Activated naive CD4-positive, alpha-beta T cell treated with anti-CD3 and anti-CD28 coated beads, Interleukin-2, amount 10 ng/mL, durations not matched to agents 7 days and 5 days (primary cell): ENCODE data around the gene TOB1.
"Not testable (repeated sequence)": the region's sequence is repeated elsewhere in the genome, so short reads cannot be mapped to it uniquely, and the experiment has no call there.

ENCODE experiments used
- CTCF ChIA-PET: fragments of 350-600 bp; sonication (Branson Sonifier 250); formaldehyde crosslinking; loops from one replicate; lab custom pipeline; 2021; ENCODE audit warnings: antibody characterized with exemption; lab: Charles Lee
- DNase-seq: peaks from one replicate; pipeline ENCODE4 v3.0.0-alpha.2; 2020
- H3K27ac Mint-ChIP-seq: one replicate; pipeline ENCODE4 v1.8.0; 2021; ENCODE audit warnings: mild to moderate bottlenecking, moderate library complexity, mixed read lengths
- H3K27me3 Mint-ChIP-seq: one replicate; pipeline ENCODE4 v1.8.0; 2021; ENCODE audit warnings: mild to moderate bottlenecking, mixed read lengths
- H3K36me3 Mint-ChIP-seq: one replicate; pipeline ENCODE4 v1.8.0; 2021; ENCODE audit warnings: mixed read lengths
- H3K4me1 Mint-ChIP-seq: one replicate; pipeline ENCODE4 v1.8.0; 2021; ENCODE audit warnings: mixed read lengths
- H3K4me3 Mint-ChIP-seq: one replicate; pipeline ENCODE4 v1.8.0; 2021; ENCODE audit warnings: mild to moderate bottlenecking, moderate library complexity, mixed read lengths
- H3K9me3 Mint-ChIP-seq: one replicate; pipeline ENCODE4 v1.8.0; 2021; ENCODE audit warnings: mixed read lengths

Gene TOB1

DNA sequence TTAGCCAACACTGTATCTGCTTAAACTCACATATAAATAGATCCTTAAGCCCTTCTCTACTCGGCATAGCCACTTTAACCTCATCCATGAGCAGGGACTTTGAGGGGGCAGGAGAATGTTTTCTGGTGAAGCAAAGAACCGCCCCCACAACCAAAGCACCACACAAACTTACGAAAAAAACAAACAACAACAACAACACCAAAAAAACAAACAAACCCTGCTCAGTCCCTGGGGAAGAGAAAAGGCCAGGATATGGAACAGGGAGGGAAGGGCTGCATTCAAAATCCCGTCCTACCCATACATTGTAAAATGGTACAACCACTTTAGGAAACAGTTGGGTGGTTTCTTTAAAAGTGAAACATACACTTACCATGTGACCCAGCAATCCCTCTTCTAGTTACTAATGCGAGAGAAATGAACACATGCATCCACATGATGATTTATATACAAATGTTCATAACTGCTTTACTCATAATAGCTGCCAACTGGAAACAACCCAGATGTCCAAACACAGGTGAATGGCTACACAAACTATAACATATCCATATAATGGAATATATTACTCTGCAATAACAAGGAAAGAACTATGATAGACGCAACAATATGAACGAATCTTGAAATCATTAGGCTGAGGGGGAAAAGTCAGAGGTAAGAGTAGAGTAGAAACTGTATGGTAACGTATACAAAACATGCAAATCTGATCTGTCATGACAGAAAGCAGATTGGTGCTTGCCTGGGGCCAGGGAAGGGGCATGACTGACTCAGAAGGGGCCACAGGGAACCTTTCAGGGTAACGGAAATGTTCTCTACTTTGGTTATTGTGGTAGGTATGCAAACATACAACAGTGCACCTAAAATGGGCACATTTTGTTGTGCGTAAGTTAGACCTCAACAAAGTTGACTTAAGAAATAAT, 37.7 kb upstream of the TOB1 start:
- CTCF ChIA-PET, result interaction anchor here (2.2 kb wide), 1 partner anchor 16 kb away, joined by 5 read pairs; no protein-coding TSS in a partner anchor
- peaks cover 59% of the 10 kb centered on the region for H3K4me1 Mint-ChIP-seq

DNA sequence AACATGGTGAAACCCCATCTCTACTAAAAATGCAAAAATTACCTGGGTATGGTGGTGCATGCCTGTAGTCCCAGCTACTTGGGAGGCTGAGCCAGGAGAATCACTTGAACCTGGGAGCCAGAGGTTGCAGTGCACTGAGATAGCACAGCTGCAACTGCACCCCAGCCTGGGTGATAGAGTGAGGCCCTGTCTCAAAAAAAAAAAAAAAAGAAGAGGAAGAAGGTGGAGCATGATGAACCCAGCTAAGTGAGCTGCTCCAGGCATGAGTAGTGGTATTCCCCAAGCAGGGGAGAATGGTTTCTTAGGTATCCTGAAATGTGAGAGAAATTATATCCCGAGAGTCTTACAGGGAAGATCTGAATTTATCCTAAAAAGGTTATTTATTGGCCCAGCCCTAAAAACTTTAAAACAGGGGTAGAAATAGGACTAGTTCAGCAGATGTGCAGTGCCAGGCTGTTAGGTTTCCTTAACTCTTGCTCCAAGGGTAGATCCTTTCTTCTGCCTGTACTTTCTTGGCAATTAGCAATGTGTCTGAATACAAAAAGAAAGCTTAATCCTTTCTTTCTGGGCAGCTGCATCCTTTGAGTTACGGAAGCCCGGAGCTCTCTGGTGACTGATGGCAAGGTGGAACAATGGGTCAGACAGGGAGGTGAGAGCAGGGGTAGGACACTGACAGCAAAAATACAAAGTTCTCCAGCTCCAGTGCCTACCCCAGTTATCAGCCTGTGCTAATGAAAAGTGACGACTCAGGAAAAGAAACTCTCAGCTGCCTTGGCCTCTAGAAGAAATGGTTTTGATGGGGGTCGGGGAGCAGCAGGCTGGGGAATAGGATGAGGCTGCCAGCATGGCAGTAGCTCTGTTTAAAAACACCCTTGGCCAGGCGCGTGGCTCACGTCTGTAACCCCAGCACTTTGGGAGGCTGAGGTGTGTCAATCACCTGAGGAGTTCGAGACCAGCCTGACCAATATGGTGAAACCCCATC, 36.5 kb upstream of the TOB1 start:
- DNase-seq, result no peak
- no peaks in the 10 kb centered on the region for H3K9me3 Mint-ChIP-seq
- no peaks in the 10 kb centered on the region for H3K36me3 Mint-ChIP-seq
- no peak overlapping the region for H3K4me3 Mint-ChIP-seq
- CTCF ChIA-PET, result interaction anchor here (2.2 kb wide), 1 partner anchor 15 kb away, joined by 5 read pairs; no protein-coding TSS in a partner anchor
- no peak overlapping the region for H3K27ac Mint-ChIP-seq
- peaks cover 48% of the 10 kb centered on the region for H3K4me1 Mint-ChIP-seq
- peaks cover 5% of the 10 kb centered on the region for H3K27me3 Mint-ChIP-seq

More for the DNA sequence above, 37.7 kb upstream of the TOB1 start:
- no peaks in the 10 kb centered on the region for H3K9me3 Mint-ChIP-seq
- H3K4me3 Mint-ChIP-seq, result no peak overlapping the region
- DNase-seq, result no peak
- no peaks in the 10 kb centered on the region for H3K36me3 Mint-ChIP-seq
- peak overlapping the region; percentile 77 for H3K27ac Mint-ChIP-seq
- peaks cover 7% of the 10 kb centered on the region for H3K27me3 Mint-ChIP-seq

DNA sequence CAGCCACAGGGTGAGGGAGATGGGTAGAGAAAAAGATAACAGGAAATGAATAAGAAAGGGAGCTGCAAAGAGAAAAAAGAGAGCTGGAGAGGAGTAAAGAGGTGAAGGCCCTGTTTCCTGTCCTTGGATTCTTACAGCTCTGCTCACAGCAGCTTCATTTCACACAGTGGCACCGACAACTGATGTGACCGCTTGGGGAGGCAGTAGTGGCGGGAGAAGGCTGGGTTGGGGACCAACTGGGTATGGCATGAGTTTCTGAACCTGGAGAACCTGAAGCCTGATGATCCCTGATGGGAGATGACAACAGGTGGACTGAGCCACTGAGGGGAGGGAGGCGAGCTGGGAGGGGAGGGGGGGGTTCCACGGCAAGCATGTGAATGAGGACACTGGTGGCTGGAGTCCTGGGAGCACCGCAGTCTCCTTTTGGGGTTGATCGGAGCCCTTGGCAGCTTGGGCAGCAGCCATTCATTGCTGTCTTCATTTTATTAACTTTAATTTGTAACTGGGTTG, 34.3 kb upstream of the TOB1 start:
- no peaks in the 10 kb centered on the region for H3K9me3 Mint-ChIP-seq
- no peak overlapping the region for H3K27ac Mint-ChIP-seq

DNA sequence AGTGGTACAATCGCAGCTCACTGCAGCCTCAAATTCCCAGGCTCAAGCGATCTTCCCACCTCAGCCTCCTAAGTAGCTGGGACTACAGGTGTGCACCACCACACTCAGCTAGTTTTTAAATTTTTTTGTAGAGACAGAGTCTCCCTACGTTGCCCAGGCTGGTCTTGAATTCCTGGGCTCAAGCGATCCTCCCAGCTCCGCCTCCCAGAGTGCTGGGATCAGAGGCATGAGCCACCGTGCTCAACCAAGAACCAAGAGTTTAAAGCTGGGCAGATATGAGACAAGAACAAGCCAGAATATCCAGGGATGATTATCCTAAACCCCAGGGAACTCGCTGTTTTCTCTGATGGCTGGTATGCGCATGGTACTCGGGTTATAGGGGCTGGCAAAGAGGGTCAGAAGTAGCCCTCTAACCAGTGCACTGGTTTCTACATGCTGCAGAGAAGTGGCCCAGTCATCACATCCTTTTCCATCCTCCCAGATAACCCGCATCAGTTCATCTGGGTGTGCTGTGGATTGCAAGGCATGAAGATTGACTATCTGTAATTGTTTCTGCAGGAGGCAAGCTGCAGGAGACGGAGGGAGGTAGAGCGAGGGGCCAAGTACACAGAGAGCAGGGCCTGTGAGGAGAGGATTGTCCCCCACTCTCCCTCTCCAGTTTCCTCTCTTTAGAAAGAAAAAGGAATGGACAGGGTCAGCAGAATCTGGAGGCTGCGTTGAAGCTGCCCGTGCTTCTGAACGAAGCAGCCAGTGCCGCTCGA, 33.6 kb upstream of the TOB1 start:
- Mint-ChIP-seq H3K4me3 (no peak overlapping the region), H3K27me3 (peaks cover 3% of the 10 kb centered on the region)

More for the DNA sequence above, 34.3 kb upstream of the TOB1 start:
- Mint-ChIP-seq H3K4me1 (peaks cover 37% of the 10 kb centered on the region), H3K36me3 (no peaks in the 10 kb centered on the region), H3K27me3 (peaks cover 3% of the 10 kb centered on the region), H3K4me3 (no peak overlapping the region)
- CTCF ChIA-PET, result interaction anchor here (0.9 to 1.5 kb wide), 2 partner anchors 9 to 47 kb away, joined by 3 to 5 read pairs; no protein-coding TSS in a partner anchor
- DNase-seq, result no peak

DNA sequence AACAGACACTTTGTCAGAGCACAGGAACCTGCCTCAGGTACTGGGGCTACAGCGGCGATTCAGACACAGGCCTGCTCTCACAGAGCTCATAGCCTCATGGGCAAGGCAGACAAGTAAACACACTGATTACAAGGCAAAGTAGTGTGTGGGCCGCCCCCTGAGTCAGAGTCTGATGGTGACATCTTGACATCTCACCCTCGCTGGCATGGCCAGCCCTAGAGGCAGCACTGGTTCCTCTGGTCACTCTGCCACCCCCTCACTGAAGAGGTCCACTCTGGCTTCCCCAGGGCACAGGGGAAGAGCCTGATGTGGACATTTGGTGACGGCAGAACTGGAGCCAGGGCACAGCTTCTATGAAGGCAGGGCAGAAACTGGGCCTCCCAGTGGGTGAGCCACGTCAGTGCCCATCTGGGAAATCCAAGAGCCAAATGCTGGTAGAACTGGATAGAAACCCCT, 32.9 kb upstream of the TOB1 start:
- CTCF ChIA-PET, result interaction anchor here (1.0 to 1.5 kb wide), 3 partner anchors 11 to 46 kb away, joined by 3 read pairs; no protein-coding TSS in a partner anchor
- peaks cover 34% of the 10 kb centered on the region for H3K4me1 Mint-ChIP-seq
- no peak overlapping the region for H3K4me3 Mint-ChIP-seq
- H3K27ac Mint-ChIP-seq, result no peak overlapping the region
- H3K36me3 Mint-ChIP-seq, result no peaks in the 10 kb centered on the region
- no peaks in the 10 kb centered on the region for H3K9me3 Mint-ChIP-seq
- H3K27me3 Mint-ChIP-seq, result peaks cover 3% of the 10 kb centered on the region
- no peak for DNase-seq

More for the DNA sequence above, 33.6 kb upstream of the TOB1 start:
- DNase-seq, result no peak
- no peak overlapping the region for H3K27ac Mint-ChIP-seq
- peaks cover 37% of the 10 kb centered on the region for H3K4me1 Mint-ChIP-seq
- H3K9me3 Mint-ChIP-seq, result no peaks in the 10 kb centered on the region
- CTCF ChIA-PET, result interaction anchor here (0.9 to 1.5 kb wide), 5 partner anchors 10 to 47 kb away, joined by 3 to 5 read pairs (median 3); no protein-coding TSS in a partner anchor
- H3K36me3 Mint-ChIP-seq, result no peaks in the 10 kb centered on the region

DNA sequence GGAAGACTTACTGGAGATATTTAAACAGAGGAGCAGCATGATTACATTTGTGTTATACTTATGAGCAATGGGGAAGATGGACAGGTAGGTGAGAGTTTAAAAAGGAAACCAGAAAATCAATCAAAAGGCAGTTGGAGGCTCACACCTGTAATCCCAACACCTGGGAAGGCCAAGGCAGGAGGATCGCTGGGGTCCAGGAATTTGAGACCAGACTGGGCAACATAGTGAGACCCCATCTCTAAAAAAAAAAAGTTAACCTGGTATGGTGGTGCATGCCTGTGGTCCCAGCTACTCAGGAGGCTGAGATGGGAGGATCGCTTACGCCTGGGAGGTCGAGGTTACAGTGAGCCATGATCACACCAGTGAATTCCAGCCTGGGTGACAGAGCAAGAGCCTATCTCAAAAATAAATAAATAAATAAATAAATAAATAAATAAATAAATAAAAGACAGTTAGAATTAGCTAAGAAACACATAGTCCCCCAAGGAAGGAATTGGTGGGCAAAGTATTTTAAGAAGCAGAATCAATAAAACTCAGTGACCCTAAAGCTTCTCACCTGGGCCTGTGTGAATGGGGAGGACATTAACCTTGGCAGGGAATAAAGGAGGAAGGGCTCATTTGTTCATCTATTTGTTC, 32.3 kb upstream of the TOB1 start:
- Mint-ChIP-seq H3K27ac (no peak overlapping the region), H3K4me3 (no peak overlapping the region), H3K36me3 (no peaks in the 10 kb centered on the region), H3K4me1 (peaks cover 29% of the 10 kb centered on the region), H3K27me3 (peaks cover 3% of the 10 kb centered on the region), H3K9me3 (no peaks in the 10 kb centered on the region)
- DNase-seq, result no peak
- CTCF ChIA-PET, result interaction anchor here (1.0 to 1.5 kb wide), 3 partner anchors 11 to 45 kb away, joined by 3 read pairs; no protein-coding TSS in a partner anchor

DNA sequence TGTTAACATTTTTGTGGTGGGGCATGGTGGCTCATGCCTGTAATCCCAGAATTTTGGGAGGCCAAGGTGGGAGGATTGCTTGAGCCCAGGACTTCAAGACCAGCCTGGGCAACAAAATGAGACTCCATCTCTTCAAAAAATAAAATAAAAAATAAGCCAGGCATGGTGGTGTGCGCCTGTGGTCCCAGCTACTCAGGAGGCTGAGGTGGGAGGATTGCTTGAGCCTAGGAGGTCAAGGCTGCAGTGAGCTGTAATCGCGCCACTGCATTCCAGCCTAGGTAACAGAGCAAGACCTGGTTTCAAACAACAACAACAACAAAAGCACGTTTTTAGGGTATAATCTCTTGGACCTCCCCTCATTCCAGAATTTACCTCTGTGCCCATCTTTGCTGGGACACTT, 28.4 kb upstream of the TOB1 start:
- H3K4me3 Mint-ChIP-seq, H3K36me3 Mint-ChIP-seq, H3K4me1 Mint-ChIP-seq, DNase-seq, H3K27ac Mint-ChIP-seq, CTCF ChIA-PET, H3K9me3 Mint-ChIP-seq: not testable (repeated sequence)
- H3K27me3 Mint-ChIP-seq, result peaks cover 18% of the 10 kb centered on the region

DNA sequence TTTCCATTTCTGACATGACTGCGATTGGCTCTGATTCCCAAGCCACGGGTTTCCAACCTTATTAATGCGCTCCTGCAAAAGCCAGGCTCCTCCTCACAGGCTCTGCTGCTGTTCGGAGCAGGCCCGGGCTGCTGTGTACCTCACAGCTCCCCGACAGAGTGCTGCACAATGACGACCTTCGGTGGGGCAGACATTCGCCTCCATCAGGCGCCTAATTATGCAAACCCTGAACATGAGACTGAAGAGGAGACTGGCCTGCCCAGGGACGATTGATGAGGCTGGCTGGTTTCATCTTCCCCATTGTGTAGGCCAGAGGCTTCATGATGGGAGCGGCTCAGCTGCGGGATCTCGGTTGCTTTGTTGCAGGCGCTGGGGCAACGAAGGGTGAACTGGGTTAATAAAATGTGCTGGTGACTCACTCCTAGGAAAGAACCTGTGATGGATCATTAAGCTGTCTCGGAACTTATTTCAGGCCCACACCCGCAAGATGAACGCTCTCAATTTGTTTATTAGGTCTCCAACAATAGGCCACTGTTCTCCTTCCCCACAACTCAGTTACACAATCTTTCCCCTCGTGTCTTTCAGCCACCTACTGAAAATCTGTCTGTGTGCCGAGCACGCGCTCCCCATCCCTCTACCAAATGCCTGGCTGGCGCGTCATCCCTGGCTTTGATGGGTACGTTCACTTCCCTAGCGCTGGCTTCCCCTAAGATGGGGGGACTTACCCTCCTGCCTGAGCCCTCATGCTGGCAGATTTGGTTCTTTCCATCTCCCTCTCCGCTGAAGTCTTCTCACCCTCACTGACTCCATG, 27.2 kb upstream of the TOB1 start:
- Mint-ChIP-seq H3K27ac (no peak overlapping the region), H3K36me3 (no peaks in the 10 kb centered on the region), H3K9me3 (no peaks in the 10 kb centered on the region), H3K4me1 (peaks cover 6% of the 10 kb centered on the region), H3K27me3 (peaks cover 25% of the 10 kb centered on the region), H3K4me3 (no peak overlapping the region)
- CTCF ChIA-PET, result no interaction called here
- no peak for DNase-seq

DNA sequence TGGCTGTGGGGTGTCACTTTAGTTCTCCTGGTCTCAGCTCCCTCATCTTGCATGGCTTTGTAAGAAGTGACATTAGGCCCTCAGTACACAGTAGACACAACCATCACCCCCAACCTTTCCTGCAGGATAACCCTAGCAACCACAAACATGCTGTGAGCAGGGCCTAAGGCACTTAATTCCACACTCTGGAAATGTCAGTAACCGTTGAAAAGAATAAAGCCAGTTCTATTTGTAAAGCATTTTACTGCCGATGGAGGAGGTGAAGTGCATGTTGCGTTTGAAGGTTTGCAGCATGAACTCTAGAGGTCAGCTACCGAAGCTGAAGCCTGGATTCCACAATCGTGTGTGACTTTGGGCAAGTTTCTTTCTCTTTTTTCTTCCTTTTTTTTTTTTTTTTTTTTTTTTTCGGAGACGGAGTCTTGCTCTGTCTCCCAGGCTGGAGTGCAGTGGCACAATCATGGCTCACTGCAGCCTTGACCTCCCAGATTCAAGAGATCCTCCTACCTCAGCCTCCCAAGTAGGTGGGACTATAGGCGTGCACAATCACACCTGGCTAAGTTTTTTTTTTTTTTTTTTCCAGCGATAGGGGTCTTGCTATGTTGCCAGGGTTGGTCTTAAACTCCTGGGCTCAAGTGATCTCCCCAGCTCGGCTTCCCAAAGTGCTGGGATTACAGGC, 26.1 kb upstream of the TOB1 start:
- Mint-ChIP-seq H3K27ac (no peak overlapping the region), H3K36me3 (no peaks in the 10 kb centered on the region), H3K27me3 (peaks cover 31% of the 10 kb centered on the region), H3K4me1 (peaks cover 15% of the 10 kb centered on the region), H3K4me3 (no peak overlapping the region), H3K9me3 (no peaks in the 10 kb centered on the region)
- CTCF ChIA-PET, result no interaction called here
- no peak for DNase-seq

DNA sequence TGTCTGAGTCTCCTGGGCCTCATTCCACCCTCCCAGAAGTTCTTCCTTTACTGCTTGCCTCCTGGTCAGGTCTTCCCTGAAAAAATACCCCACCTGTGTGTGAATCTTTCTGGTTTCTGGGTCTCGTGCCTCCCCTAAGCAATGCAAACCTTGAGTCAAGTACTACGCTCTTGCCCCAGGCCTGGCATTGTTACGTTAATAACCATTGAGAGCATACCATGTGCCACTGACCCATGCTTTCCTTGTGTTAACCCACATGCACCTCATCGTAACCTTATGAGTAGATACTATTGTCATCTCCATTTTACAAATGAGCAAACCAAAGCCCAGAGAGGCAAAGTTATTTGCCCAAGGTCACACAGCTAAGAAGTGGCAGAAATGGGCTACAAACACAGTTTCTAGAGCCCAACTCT, 25.4 kb upstream of the TOB1 start:
- H3K27ac Mint-ChIP-seq, result no peak overlapping the region
- no peak for DNase-seq
- H3K36me3 Mint-ChIP-seq, result no peaks in the 10 kb centered on the region
- H3K27me3 Mint-ChIP-seq, result peaks cover 31% of the 10 kb centered on the region
- no peaks in the 10 kb centered on the region for H3K9me3 Mint-ChIP-seq
- H3K4me3 Mint-ChIP-seq, result no peak overlapping the region
- CTCF ChIA-PET, result no interaction called here
- peaks cover 22% of the 10 kb centered on the region for H3K4me1 Mint-ChIP-seq

DNA sequence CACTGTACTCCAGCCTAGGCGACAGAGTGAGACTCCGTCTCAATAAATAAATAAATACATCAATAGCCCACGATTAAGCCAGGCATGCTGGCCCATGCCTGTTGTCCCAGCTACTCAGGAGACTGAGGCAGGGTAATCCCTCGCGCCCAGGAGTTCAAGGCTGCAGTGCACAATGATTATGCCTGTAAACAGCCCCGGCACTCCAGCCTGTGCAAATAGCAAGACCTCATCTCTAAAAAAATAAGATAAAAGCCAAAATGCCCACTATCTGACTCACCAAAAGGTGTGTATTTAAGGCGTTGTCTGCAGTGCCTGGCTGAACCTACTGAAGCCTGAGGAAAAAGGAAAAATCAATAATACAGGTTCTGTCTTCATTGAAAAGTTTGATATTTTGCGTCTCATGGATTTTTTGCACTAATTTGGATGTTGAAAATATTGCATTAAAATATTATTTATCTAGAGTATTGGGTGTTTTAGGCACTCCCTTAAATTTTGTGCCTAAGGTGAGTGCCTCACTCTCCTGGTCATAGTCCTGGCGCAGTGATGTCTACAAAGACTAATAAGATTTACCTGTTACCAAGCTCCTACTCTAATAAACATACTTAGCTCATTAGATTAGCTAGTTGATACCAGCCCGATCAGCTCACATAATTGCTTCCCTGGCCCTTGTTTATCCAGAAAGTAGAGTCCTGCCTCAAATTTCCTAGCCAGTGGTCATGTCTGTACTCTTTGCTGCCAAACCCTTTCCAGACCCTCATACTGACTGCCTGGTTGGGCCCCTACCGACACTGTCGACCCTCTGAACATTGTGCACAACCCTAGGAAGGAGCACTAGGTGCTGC, 24.7 kb upstream of the TOB1 start:
- H3K27ac Mint-ChIP-seq, result no peak overlapping the region
- DNase-seq, result no peak
- CTCF ChIA-PET, result interaction anchor here (1.4 kb wide), 1 partner anchor 39 kb away, joined by 5 read pairs; no protein-coding TSS in a partner anchor
- H3K36me3 Mint-ChIP-seq, result no peaks in the 10 kb centered on the region
- H3K4me3 Mint-ChIP-seq, result no peak overlapping the region
- H3K4me1 Mint-ChIP-seq, result peaks cover 28% of the 10 kb centered on the region
- H3K27me3 Mint-ChIP-seq, result peaks cover 31% of the 10 kb centered on the region
- no peaks in the 10 kb centered on the region for H3K9me3 Mint-ChIP-seq
